GM12878 (cell line): Measurements from ENCODE around the gene SLC35G6. TPM values are rescaled to one million over a fixed set of nuclear protein-coding genes. Genes with fewer than 3 reads are reported as not detected.

Experiments
- ATAC-seq: fragments of 200-7000 bp; cut with Tn5 transposase; 3 replicates; pipeline ENCODE4 v1.9.1; 2020; ENCODE audit warnings: mild to moderate bottlenecking, moderate library complexity
- BruUV-seq: library from RNA; stranded (reverse); fragments of 400-500 nt; replicated peaks from 2 replicates; lab custom pipeline; 2021; lab: Mats Ljungman, UMichigan
- CTCF ChIA-PET: fragments of 300-600 bp; sonication (Branson Sonifier 250); formaldehyde crosslinking; extraction: SDS; loops from one replicate; lab custom pipeline; 2021; ENCODE audit warnings: inconsistent platforms; lab: Yijun Ruan, JAX
- POLR2A ChIA-PET: fragments of 350-600 bp; formaldehyde crosslinking; extraction: SDS; loops from one replicate; lab custom pipeline; 2021; ENCODE audit warnings: inconsistent platforms; lab: Charles Lee
- RAD21 ChIA-PET: fragments of 300-600 bp; sonication (Branson Sonifier 250); formaldehyde crosslinking; loops from one replicate; lab custom pipeline; 2023; ENCODE audit warnings: antibody characterized with exemption; ENCODE audit not compliant: unreplicated experiment; lab: Charles Lee
- SMC1A ChIA-PET: fragments of 300-600 bp; sonication (Branson Sonifier 250); formaldehyde crosslinking; loops from one replicate; lab custom pipeline; 2023; ENCODE audit not compliant: unreplicated experiment, uncharacterized antibody; lab: Charles Lee
- DNase-seq: peaks from one replicate; pipeline ENCODE4 v3.0.0-alpha.2; 2011; ENCODE audit warnings: low read depth, low spot score
- FAIRE-seq: peaks from 3 replicates; lab custom pipeline; 2011; peaks lifted over from hg19 to GRCh38; lab: Jason Lieb, UNC
- H2AFZ ChIP-seq: 2 replicates; pipeline ENCODE4 v1.6.0; 2011; ENCODE audit warnings: low read depth, low read length, control low read depth; ENCODE audit not compliant: control insufficient read depth
- H3K27ac ChIP-seq: 2 replicates; pipeline ENCODE4 v1.5.1; 2011; ENCODE audit warnings: control low read depth; ENCODE audit not compliant: control insufficient read depth, insufficient read depth
- H3K27me3 ChIP-seq, 2 experiments: replicated peaks in 1 of 2; 2 replicates each; pipeline versions ENCODE4 v1.6.0 to v1.6.1; 2011; ENCODE audit warnings: low read length in 1 of 2; ENCODE audit not compliant: control insufficient read depth in 2 of 2, insufficient read depth in 2 of 2
- H3K36me3 ChIP-seq, 2 experiments: 2 replicates each; pipeline ENCODE4 v1.5.1; 2011; ENCODE audit warnings: low read length in 1 of 2; ENCODE audit not compliant: control insufficient read depth in 2 of 2, insufficient read depth in 2 of 2
- H3K4me1 ChIP-seq: 2 replicates; pipeline ENCODE4 v1.6.1; 2011; ENCODE audit warnings: mild to moderate bottlenecking, low read length, moderate library complexity, mixed read lengths; ENCODE audit not compliant: control insufficient read depth, insufficient read depth
- H3K4me2 ChIP-seq: 2 replicates; pipeline ENCODE4 v1.6.0; 2011; ENCODE audit warnings: control low read depth; ENCODE audit not compliant: control insufficient read depth, insufficient read depth
- H3K4me3 ChIP-seq: fragments of 200-600 bp; sonication (generic); 2 replicates; pipeline ENCODE4 v1.5.1; 2016
- H3K79me2 ChIP-seq: 2 replicates; pipeline ENCODE4 v1.6.0; 2011; ENCODE audit warnings: low read length; ENCODE audit not compliant: control insufficient read depth, insufficient read depth
- H3K9ac ChIP-seq: 2 replicates; pipeline ENCODE4 v1.8.0; 2011; ENCODE audit warnings: low read length, control low read depth, mixed read lengths; ENCODE audit not compliant: control insufficient read depth, insufficient read depth
- H3K9me3 ChIP-seq: replicated peaks from 3 replicates; pipeline ENCODE4 v1.5.1; 2011; ENCODE audit warnings: mild to moderate bottlenecking, low read length; ENCODE audit not compliant: control insufficient read depth, insufficient read depth
- H4K20me1 ChIP-seq: 2 replicates; pipeline ENCODE4 v1.6.0; 2011; ENCODE audit not compliant: control insufficient read depth, insufficient read depth
- E4F1 ChIP-seq: fragments of 450-650 bp; IDR thresholded peaks from 2 replicates; pipeline ENCODE4 v1.6.1; 2018; ENCODE audit warnings: borderline replicate concordance, mild to moderate bottlenecking; ENCODE audit not compliant: partially characterized antibody
- ETV6 ChIP-seq, 2 experiments: fragments of 450-650 bp in 1 of 2; IDR thresholded peaks in 1 of 2; conservative IDR thresholded peaks in 1 of 2; 2 replicates each; pipeline ENCODE4 v1.6.1; 2014; ENCODE audit warnings: antibody characterized with exemption in 1 of 2, borderline replicate concordance in 1 of 2, low read depth in 1 of 2, mild to moderate bottlenecking in 1 of 2, moderate library complexity in 1 of 2
- WGBS: methylation state at CpG from one replicate; pipeline ENCODE4 v1.1.6; 2016; ENCODE audit warnings: low lambda C conversion rate; ENCODE audit not compliant: insufficient replicate concordance, insufficient coverage; ENCODE audit errors: missing lambda C conversion rate; 5-methylcytosine and 5-hydroxymethylcytosine counted together
- in situ Hi-C: fragments of 300-500 bp; cut with MboI; formaldehyde crosslinking; loops from 9 replicates; pipeline ENCODE4 v1.14.3; 2018; ENCODE audit warnings: mixed read lengths
- intact Hi-C: fragments of 100-400 bp; cut with micrococcal nuclease; formaldehyde crosslinking; loops from one replicate; pipeline ENCODE4 v1.14.2; 2022; ENCODE audit not compliant: unreplicated experiment
- polyA plus RNA-seq, 11 experiments: library from polyadenylated mRNA; depleted of rRNA in 4 of 11; unstranded in 6 of 11; stranded (reverse) in 5 of 11; fragments of >200 nt; fragmentation: Nextera tagmentation in 4 of 11; fragmentation: Illumina TruSeq in 1 of 11; extraction: Ambion mirVana in 4 of 11; extraction: Trizol in 1 of 11; gene quantifications; 1 replicate in 1 of 11; 2 replicates in 10 of 11; pipeline versions ENCODE4 v1.2.1 to v1.2.3, GENCODE V29; 2011 to 2016; ENCODE audit warnings: inconsistent platforms in 2 of 11, missing spikeins in 2 of 11, low read depth in 1 of 11
- total RNA-seq, 4 experiments: library from RNA; depleted of rRNA in 3 of 4; stranded (reverse); fragments of >200 nt in 3 of 4; fragmentation: Illumina TruSeq in 1 of 4; extraction: Trizol in 1 of 4; gene quantifications; 2 replicates each; pipeline versions ENCODE4 v1.2.1 to v1.2.3, GENCODE V29; 2013 to 2021

Gene SLC35G6
- total and polyA plus RNA-seq, 10 of the 15 experiments (the other 5 are each of a cell fraction or from before 2014, with no cell fraction given): 0.20 TPM; not detected in 9

GRCh38 chr17:7502171-7502847 lies 21.1 kb downstream of the SLC35G6 start:
- no peak for FAIRE-seq
- 98% methylated on average over 20 of the region's 20 CpGs for WGBS
- CTCF ChIA-PET: interaction anchor here (1.0 to 2.3 kb wide), 5 partner anchors 11 to 146 kb away, joined by 3 to 8 read pairs (median 4); partner anchors contain the start of gene TMEM102
- Histone ChIP-seq H3K4me3 (no peak overlapping the region), H3K9me3 (no peaks in the 10 kb centered on the region), H3K27ac (no peak overlapping the region), H3K4me1 (no peaks in the 10 kb centered on the region), H2AFZ (no peak overlapping the region), H4K20me1 (no peaks in the 10 kb centered on the region; the same call in 1 of the 2 replicates), H3K9ac (no peak overlapping the region), H3K79me2 (no peaks in the 10 kb centered on the region), H3K4me2 (no peak overlapping the region), H3K27me3 (no peaks in the 10 kb centered on the region), H3K36me3 (peaks cover 55 to 61% of the 10 kb centered on the region in 2 experiments)
- no peak; the same call in 2 of the 3 replicates for ATAC-seq
- TF ChIP-seq E4F1 (no peak), ETV6 (conservative IDR thresholded peaks at IDR 0.05 in 1 of 2, IDR thresholded peaks at IDR 0.05 in 1 of 2; ENCODE audit: borderline replicate concordance in 1 of 2, low read depth in 1 of 2) (no peak)
- no TSS peak for BruUV-seq
- SMC1A ChIA-PET: interaction anchor here (1.0 kb wide), 1 partner anchor 26 kb away, joined by 3 read pairs; no protein-coding TSS in a partner anchor
- in situ Hi-C loops: no loop called here
- intact Hi-C loops: no loop called here
- POLR2A ChIA-PET: no interaction called here
- RAD21 ChIA-PET: interaction anchor here (0.6 kb wide), 1 partner anchor 147 kb away, joined by 3 read pairs; the partner anchor contains the start of gene TMEM95
- no peak for DNase-seq
